Left lobe of liver (tissue), 2 donors: Measurements from ENCODE around the gene NTNG1. TPM values are rescaled to one million over a fixed set of nuclear protein-coding genes. Genes with fewer than 3 reads are reported as not detected.

Source experiments
- ATAC-seq: fragments of 200-7000 bp; cut with Tn5 transposase; one replicate; pipeline ENCODE4 v1.9.1; 2020; ENCODE audit warnings: mild to moderate bottlenecking, moderate library complexity
- DNase-seq: peaks from one replicate; pipeline ENCODE4 v3.0.0-alpha.2; 2020; ENCODE audit warnings: low spot score
- total RNA-seq: library from RNA; stranded (reverse); gene quantifications from one replicate; pipeline ENCODE4 v1.2.1, GENCODE V29; 2021
- donor health status: DM: no; HTN: no; CAD: no; lungs with moderate emphysema.
- donor health status: DM: no; HTN: yes; CAD: no.

Gene NTNG1
- total RNA-seq, 1 donor from 2014 or later, result not detected

DNA sequence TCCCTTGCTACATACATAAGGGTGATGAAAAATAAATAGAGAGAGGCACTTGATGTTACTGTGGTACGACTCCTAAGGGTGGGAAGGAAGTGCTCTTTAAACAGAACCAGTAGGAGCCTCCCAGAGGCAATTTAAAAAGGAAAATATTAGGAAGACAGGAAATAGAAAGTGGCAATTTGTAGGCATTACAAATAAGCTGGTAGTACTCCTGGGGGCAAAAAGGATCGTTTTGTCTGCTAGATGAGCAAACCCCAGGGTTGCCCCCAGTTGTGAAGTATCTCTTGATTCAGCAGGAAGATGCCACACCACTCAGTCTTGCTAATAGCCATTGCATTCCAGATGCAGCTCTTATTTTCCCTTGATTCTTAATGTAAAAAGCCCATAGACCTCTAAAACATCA is 303.0 kb downstream of the NTNG1 start:
- ATAC-seq, result no peak
- no peak for DNase-seq

DNA sequence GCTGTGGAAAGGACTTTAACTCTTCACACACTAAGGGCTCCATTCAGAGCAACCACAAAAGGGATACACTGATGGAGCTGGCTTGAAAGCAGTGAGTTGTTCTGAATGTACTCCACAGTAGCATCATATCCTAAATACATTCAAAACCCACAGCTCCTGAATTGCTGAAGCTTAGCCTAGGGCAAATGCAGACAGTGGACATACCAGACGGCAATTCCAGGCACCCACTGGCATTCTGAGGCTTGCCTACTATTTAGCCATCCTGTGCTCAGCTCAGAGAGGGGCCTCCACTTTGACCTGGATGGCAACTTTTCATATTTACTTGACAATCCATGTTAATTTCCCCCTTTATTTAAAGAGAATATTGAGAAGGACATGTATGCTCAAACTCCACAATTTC is 303.5 kb downstream of the NTNG1 start:
- DNase-seq (no peak), ATAC-seq (no peak)

DNA sequence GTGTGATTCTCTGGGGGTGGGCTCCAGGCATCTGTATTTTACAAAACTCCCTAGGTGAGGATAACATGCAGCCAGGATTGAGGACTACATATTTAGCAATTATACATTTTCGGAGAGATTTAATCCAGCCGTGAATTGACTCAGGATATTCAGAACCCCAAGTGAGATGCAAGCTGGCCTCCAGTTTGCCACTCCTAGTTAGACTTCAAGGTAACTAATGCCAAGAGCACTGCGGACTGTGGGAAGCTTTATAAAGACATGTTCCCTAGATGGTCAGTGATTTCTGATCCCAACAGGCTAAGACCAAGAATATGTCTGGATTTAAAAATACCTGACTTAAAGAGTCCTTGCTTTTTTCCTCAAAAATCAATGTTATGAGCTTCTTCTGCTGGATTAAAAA is 308.5 kb downstream of the NTNG1 start:
- ATAC-seq, result no peak
- DNase-seq, result no peak

DNA sequence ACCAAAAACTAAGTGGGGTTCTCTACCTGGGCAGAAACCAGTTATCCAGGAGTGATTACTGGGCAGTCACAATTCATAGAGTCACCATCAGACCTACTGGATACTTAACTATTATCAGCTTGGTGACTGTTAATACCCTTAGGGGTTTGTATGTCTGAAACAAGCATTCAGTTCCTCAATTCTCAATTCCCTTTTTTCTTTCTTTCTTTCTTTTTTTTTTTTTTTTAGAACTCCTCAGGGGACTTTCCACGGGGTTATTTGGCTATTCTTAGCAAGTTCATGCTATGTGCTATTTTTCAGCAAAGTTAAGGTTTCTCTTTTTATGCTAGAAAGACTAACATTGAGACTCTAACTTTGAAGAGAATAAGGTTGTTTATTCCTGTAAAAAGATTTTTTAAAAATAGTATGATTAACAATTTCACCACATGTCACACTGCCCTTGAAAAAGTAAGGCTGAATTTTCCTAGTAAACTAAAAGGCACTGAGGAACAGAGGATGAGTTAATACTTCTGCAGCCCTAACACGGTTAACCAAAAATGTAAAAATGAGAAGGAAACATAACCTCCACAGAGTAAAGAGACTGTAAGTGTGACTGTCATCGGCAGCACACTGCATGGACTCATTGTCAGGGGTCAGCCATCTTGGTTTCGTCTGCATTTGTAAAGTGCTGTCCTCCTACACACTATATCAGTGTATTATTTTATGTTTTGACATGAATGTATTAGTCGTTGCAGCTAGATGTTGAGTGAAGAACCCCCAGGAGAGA is 310.2 kb downstream of the NTNG1 start:
- ATAC-seq, result no peak
- DNase-seq, result no peak

DNA sequence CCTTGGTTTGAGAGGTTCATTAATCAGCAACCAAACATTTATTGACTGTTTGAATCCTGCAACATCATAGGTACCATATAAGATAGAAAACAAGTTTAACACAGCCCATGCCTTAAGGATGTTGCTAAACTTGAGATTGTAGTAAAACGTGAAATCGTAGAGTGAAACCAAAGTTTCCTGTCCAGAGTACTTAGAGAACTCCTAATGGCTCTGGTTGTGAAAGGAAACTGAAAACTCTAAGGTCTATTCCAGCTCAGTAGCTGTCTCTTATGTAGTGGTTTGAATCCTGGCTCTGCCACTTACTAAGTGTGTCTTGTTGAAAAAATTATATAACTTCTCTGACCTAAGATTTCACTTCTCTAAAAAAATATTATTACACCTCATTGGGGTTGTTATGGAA is 310.9 kb downstream of the NTNG1 start:
- ATAC-seq (no peak), DNase-seq (no peak)

DNA sequence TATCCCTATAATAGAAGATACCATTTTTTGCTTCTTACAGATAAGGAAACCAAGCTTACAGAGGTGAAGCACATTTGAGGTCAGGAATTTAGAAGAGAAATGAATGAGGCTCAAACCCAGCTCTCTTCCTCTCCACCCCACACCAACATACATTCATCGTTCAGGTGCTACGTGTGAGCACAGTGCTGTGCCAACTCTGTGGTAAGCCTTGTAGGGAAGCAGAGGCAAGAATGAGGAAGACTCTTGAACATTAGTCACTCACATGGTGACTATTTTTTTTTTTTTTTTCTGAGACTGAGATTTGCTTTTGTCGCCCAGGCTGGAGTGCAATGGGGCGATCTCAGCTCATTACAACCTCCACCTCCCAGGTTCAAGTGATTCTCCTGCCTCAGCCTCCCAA is 314.0 kb downstream of the NTNG1 start:
- ATAC-seq, result no peak
- DNase-seq, result no peak

DNA sequence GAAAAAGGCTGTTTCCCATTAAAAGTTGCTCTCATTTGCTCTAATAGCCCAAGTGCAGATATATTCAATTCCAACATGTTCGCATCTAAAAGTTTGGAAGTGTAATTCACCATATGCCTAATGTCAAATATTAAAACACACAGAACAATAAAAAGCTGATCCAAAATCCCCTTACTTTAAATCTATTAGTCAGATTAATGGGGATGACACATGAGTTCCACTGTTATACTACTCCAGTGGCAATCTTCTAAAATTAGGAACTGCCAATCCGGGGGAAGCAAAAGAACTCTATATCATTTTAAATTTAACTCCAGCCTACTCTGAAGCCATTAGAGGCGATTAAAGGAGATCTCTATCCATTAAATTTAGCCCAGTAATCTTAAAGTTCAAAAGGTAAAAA is 317.1 kb downstream of the NTNG1 start:
- no peak for DNase-seq
- ATAC-seq, result no peak

DNA sequence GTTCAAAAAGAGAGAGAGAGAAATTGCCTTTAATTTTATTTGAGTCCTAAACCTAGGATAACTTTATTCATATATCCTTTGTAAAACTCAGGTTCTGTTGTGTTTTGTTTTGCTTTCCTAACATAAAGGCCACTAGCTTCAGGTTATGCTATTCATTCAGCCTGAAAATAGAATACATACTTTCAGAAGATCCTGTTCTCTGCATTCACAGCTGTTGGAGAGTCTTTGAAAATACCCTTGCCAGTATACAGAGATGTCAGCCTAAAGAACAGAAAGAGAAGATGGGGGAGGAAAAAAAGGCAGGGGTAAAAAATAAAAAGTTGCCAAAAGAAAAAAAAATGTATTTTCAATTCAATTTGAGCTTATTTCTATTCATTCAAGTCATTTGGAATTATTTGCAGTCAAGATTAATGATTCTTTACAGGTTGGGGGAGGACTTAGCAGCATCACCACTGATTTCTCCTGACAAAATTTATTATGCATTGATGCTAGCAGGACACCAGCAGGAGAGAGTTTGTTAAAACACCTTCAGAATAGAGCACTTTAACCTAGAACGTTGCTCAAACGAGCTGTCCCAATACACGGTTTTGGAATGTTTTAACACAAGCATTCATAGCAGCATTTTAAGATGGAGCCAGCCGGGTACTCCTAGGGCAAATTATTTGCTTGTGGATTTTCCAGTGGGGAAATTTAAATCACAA is 318.5 kb downstream of the NTNG1 start:
- DNase-seq, result no peak
- no peak for ATAC-seq

DNA sequence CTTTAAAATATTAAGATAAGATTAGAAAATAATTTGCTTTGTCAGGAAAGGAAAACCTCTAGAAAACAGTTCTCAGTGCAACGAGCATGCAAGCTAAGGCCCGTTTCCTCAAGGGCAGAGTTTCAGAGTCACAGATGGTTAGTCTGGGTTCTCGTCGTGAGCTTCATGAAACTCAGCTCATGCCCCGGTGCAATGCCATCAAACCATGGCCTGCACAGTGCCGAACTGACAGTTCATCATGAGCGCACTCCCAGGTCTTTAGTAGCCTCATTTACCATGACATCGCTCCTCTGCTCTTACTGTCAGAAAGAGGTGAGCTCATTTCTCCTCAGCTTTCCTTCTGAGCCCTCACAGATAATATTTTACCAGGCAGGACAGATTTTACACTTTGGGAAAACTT is 319.2 kb downstream of the NTNG1 start:
- no peak for ATAC-seq
- no peak for DNase-seq

DNA sequence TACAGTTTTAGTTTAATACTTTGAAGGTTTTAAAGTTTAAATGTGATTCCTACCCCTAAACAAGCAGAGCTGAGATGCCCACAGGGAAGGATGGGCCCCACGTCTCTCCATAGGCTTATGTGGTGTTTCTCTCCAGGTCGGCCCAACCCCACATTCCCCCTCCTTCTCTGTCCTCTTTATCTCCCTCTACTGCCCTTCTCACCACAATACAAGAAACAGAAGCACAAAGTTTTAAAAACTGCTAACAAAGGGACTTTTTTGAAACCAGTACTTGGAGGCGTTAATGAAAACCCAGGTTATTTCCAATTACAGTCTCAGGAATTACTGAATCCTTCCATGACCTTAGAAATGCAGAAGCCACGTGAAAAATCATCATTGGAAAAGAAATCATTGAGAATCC is 324.0 kb downstream of the NTNG1 start:
- ATAC-seq, result no peak
- DNase-seq, result no peak

DNA sequence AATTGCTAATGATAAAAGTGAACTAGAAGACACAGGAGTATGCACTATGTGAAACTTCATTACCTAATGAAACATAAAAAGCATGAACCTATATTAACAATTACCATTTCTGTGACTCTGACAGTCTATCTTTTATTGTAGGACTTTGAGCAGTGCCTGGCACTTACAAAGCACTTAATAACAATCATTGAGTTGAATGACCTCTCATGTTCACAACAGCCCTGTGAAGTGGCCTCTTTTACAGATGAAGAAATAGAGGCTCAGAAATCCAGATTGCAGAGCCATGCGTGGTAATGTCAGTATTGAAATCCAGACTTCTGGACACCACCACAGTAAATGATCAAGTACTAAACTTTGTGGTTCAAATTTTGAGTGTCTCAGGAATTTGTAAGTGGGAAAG is 326.4 kb downstream of the NTNG1 start:
- DNase-seq (no peak), ATAC-seq (no peak)

DNA sequence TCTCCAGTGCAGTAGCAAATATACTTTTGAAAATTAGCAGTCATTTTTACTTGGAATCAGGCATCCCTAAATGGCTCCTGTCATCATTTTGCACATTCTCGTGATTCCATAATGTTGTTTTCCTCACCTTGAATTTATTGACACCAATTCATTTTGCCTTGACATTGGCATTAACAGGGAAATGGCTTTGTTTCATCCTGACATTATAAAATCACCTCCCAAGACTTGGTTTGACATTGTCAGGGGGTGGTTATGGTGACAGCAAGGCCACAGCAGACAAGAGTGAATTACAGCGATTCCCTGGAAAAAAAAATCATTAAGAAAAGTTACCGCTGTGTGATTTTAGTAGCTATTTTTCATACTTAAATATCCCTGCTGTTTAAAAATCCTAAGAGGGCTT is 327.0 kb downstream of the NTNG1 start:
- no peak for DNase-seq
- ATAC-seq, result no peak

DNA sequence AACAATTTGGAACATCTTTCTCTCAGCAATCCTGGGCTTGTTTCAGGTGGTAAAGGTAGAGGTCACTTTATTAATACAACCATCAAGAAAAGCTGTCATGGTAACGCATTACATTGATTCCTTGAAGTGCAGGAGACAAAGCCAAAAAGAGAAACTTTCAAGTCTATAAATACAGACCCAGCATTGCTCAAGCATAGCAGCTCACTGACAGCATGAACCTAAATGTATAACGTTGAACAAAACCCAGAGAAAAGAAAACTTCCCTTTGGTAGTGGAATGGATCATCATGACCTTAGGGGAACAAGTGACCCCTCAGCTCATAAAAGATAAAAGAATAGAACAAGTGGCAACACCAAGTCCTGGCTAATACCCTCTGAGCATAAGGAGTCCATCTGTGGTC is 332.2 kb downstream of the NTNG1 start:
- DNase-seq, result no peak
- ATAC-seq, result no peak

DNA sequence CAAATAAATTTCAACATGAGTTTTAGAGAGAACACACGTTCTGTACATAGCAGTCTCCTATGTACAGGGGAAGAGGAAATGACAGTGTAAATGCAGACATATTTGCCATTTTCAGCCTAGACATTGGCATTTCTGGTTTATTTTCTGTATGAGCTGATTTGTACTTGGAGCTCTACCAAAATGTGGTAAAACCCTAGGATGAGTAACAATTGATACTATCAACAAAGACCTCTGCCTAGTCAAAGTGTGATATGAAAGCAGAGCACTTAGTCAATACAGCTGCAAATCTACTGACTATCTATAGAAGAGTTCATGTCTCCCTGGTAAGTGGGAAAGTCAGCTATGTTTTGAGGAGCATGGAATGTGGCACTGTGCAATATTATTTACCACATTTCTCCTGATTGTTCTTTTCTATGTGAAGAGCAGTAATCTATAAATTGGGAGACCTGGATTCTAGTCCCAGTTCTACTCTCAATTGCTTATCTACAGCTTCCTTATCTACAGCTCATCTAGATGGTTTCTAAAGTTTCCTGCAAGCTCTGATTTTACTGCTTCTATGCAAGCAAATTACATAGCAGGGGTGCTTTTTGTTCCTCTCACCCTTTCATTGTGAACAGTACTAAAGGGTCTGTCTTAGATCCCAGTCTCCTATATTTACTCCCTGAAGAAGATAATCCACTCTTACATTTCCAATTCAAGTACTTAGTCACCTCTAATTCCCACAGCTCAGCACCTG is 334.2 kb downstream of the NTNG1 start:
- ATAC-seq, result no peak
- no peak for DNase-seq

DNA sequence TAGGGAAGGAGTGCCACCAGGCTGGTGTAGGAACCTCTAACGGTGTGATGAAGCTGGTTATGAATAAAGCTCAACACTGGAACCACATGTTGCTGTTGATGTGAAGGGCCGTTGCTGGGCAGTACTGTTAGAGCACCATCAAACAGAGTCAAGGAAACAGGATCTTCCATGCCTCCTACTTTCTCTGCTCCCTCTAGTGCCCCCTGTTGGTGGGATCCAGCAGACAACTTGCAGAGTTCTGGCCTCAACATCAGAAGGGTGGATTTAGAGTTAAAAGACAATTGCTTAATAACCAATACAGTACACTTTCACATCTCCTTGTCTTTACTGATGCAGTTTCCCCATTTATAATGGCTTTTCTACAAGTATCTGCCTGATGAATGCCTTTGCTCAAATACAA is 336.4 kb downstream of the NTNG1 start:
- ATAC-seq (no peak), DNase-seq (no peak)

DNA sequence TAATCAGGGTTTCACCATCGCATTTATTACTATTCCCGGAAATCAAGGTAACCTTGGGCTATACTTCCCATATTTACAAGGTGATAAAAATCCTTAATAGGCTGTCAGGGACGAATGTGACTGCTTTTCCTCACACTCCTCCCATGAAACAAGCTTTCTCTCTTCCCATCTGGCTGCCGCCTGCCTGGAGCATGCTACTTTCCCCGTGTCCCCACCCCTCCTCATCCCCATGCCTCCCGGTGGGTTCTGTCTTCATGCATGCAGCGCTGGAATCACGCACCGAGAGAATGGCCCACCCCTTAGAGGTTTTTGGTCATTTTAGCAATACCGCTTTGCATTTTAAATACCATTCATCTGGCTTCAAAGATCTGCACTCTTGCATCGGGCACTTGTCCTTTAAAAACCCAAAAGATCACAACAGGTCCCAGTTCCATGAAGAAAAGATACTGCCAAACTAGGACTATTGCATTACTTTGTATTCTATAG is 339.1 kb downstream of the NTNG1 start:
- DNase-seq (no peak), ATAC-seq (no peak)

DNA sequence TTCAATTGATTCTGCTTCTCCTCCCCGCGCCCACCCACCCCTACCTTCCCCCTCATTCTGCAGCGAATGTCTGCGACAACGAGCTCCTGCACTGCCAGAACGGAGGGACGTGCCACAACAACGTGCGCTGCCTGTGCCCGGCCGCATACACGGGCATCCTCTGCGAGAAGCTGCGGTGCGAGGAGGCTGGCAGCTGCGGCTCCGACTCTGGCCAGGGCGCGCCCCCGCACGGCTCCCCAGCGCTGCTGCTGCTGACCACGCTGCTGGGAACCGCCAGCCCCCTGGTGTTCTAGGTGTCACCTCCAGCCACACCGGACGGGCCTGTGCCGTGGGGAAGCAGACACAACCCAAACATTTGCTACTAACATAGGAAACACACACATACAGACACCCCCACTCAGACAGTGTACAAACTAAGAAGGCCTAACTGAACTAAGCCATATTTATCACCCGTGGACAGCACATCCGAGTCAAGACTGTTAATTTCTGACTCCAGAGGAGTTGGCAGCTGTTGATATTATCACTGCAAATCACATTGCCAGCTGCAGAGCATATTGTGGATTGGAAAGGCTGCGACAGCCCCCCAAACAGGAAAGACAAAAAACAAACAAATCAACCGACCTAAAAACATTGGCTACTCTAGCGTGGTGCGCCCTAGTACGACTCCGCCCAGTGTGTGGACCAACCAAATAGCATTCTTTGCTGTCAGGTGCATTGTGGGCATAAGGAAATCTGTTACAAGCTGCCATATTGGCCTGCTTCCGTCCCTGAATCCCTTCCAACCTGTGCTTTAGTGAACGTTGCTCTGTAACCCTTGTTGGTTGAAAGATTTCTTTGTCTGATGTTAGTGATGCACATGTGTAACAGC is 339.9 kb downstream of the NTNG1 start:
- ATAC-seq, result no peak
- DNase-seq, result no peak

DNA sequence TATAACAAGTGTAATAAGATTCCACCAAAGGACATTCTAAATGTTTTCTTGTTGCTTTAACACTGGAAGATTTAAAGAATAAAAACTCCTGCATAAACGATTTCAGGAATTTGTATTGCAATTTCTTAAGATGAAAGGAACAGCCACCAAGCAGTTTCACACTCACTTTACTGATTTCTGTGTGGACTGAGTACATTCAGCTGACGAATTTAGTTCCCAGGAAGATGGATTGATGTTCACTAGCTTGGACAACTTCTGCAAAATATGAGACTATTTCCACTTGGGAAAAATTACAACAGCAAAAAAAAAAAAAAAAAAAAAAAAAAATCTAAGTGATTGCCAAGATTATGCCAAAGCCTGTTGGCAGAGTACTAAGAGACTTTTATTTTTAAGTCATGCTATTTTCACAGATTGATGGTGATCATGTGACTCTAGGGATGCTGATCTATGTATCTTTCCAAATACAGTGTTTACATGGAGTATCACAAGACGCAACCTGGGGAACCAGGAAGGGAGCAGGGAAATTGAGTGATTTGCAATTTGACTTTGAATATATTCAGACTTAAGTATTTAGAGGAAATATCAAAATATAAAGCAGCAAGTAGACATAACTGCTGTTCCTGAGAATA is 341.0 kb downstream of the NTNG1 start:
- ATAC-seq, result no peak
- DNase-seq, result no peak

DNA sequence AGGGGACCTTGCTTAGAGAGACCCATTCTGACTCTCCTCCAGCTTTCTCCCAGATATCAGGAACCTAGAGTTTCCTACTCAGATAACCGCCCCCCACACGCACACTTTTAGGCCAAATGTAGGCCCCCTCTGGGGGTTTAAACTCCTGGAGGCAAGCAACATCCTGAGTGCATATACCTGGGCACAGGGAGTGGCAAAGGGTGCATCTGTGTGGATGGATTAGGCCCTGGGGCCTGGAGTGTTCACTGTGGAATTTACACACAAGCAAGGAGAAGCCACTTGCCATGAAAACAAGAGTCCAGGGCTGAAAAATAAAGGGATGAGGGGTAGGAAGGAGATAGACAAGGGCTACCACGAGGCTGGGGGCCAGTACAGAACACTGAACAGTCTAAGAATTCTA is 343.1 kb downstream of the NTNG1 start:
- ATAC-seq (no peak), DNase-seq (no peak)

DNA sequence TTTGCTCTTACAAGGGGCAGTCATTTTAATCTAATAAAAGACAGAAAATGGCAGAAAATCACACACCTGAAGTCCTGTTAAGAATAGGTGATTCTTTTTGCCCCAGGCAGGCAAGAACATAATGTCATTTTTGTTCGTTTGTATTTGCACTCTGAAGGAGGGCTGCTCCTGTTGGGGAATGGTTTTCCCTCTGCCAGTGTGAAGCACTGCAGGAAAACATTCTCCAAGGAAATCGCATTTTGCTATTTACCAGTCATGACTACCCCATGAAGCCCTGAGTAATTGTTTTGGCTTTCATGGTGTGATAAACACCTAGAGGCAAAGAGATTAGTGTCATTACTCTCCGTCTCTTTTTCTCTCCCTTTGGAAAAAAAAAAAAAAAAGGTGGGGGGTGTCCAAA is 345.5 kb downstream of the NTNG1 start:
- no peak for ATAC-seq
- no peak for DNase-seq

DNA sequence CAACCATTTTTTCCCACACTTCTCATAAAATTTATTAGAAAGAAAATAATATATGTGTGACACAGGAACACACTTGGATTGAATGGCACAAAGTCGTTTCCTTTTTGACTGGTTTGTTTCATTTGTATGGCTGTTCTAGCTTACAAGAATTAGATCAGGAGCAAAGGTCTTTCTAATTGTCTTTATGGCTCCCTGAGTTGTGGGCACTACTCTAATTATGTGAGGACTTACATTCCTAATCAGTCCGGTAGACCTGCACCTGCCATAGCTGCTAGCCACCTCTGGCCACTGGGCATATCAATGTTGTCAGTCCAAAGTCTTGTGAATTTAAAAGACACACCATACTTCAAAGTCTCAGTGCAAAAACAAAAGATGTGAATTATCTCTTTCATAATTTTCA is 346.7 kb downstream of the NTNG1 start:
- ATAC-seq, result no peak
- no peak for DNase-seq
